HepG2 (cell line): ENCODE measurements around the gene PPP4R4. TPM values are rescaled to one million over a fixed set of nuclear protein-coding genes. Genes with fewer than 3 reads are reported as not detected.

Experiments used
- ATF6 ChIP-seq: sonication (generic); formaldehyde crosslinking; conservative IDR thresholded peaks from 2 replicates; pipeline ENCODE4 v1.4.0; 2020; ENCODE audit warnings: missing genetic modification reagents
- ELF4 ChIP-seq: sonication (generic); formaldehyde crosslinking; IDR thresholded peaks from 2 replicates; pipeline ENCODE4 v1.5.0; 2020; ENCODE audit warnings: missing genetic modification reagents, mild to moderate bottlenecking, moderate library complexity, borderline replicate concordance
- GFI1 ChIP-seq: sonication (generic); formaldehyde crosslinking; IDR thresholded peaks from 2 replicates; pipeline ENCODE4 v1.5.0; 2020; ENCODE audit warnings: missing genetic modification reagents, mild to moderate bottlenecking, borderline replicate concordance
- GPN1 ChIP-seq: sonication (generic); formaldehyde crosslinking; IDR thresholded peaks from 2 replicates; pipeline ENCODE4 v1.5.1; 2020; ENCODE audit warnings: missing genetic modification reagents, borderline replicate concordance
- KLF15 ChIP-seq: sonication (generic); formaldehyde crosslinking; IDR thresholded peaks from 2 replicates; pipeline ENCODE4 v1.8.1; 2023; ENCODE audit warnings: borderline replicate concordance, mild to moderate bottlenecking, inconsistent platforms, missing genetic modification reagents, mixed read lengths
- MAX ChIP-seq: IDR thresholded peaks from 2 replicates; pipeline ENCODE4 v1.6.1; 2012; ENCODE audit warnings: inconsistent platforms
- MBD4 ChIP-seq: IDR thresholded peaks from 2 replicates; pipeline ENCODE4 v1.6.1; 2012; ENCODE audit warnings: low read length, inconsistent platforms, borderline replicate concordance
- NCOA1 ChIP-seq: sonication (generic); formaldehyde crosslinking; IDR thresholded peaks from 2 replicates; pipeline ENCODE4 v1.9.0; 2021; ENCODE audit warnings: missing genetic modification reagents
- NPAS2 ChIP-seq: sonication (generic); formaldehyde crosslinking; IDR thresholded peaks from 2 replicates; pipeline ENCODE4 v1.8.0; 2022; ENCODE audit warnings: mild to moderate bottlenecking, missing genetic modification reagents, borderline replicate concordance
- NR2C2 ChIP-seq: sonication (generic); formaldehyde crosslinking; IDR thresholded peaks from 2 replicates; pipeline ENCODE4 v1.4.0; 2020; ENCODE audit warnings: missing genetic modification reagents, mild to moderate bottlenecking, moderate library complexity, borderline replicate concordance
- PLRG1 ChIP-seq: fragments of 450-650 bp; conservative IDR thresholded peaks from 2 replicates; pipeline ENCODE4 v1.6.1; 2016
- RAD21 ChIP-seq: fragments of 450-650 bp; formaldehyde crosslinking; IDR thresholded peaks from 2 replicates; pipeline ENCODE4 v1.5.0; 2020; ENCODE audit warnings: mild to moderate bottlenecking
- REL ChIP-seq: sonication (generic); formaldehyde crosslinking; conservative IDR thresholded peaks from 2 replicates; pipeline ENCODE4 v1.8.0; 2022; ENCODE audit warnings: mild to moderate bottlenecking, missing genetic modification reagents, moderate library complexity
- REXO4 ChIP-seq: sonication (generic); formaldehyde crosslinking; IDR thresholded peaks from 2 replicates; pipeline ENCODE4 v1.8.0; 2022; ENCODE audit warnings: missing genetic modification reagents, mild to moderate bottlenecking, borderline replicate concordance
- TBX2 ChIP-seq: sonication (generic); formaldehyde crosslinking; IDR thresholded peaks from 2 replicates; pipeline ENCODE4 v1.5.0; 2020; ENCODE audit warnings: missing genetic modification reagents, mild to moderate bottlenecking, borderline replicate concordance
- TCF7 ChIP-seq: sonication (generic); IDR thresholded peaks from 2 replicates; pipeline ENCODE4 v1.6.1; 2016; ENCODE audit warnings: antibody characterized with exemption, low read depth
- ZFP41 ChIP-seq: sonication (generic); formaldehyde crosslinking; IDR thresholded peaks from 2 replicates; pipeline ENCODE4 v1.4.0; 2020; ENCODE audit warnings: mild to moderate bottlenecking, missing genetic modification reagents, borderline replicate concordance
- ZNF224 ChIP-seq: sonication (generic); formaldehyde crosslinking; IDR thresholded peaks from 2 replicates; pipeline ENCODE4 v1.5.0; 2020; ENCODE audit warnings: mild to moderate bottlenecking, missing genetic modification reagents
- ZNF317 ChIP-seq: sonication (generic); formaldehyde crosslinking; IDR thresholded peaks from 2 replicates; pipeline ENCODE4 v1.5.0; 2020; ENCODE audit warnings: mild to moderate bottlenecking, missing genetic modification reagents
- ZNF446 ChIP-seq: sonication (generic); formaldehyde crosslinking; IDR thresholded peaks from 2 replicates; pipeline ENCODE4 v1.5.0; 2020; ENCODE audit warnings: mild to moderate bottlenecking, missing genetic modification reagents
- ZNF512B ChIP-seq: sonication (generic); formaldehyde crosslinking; IDR thresholded peaks from 2 replicates; pipeline ENCODE4 v1.5.1; 2020; ENCODE audit warnings: missing genetic modification reagents, mild to moderate bottlenecking, borderline replicate concordance
- ZNF547 ChIP-seq: sonication (generic); formaldehyde crosslinking; IDR thresholded peaks from 2 replicates; pipeline ENCODE4 v1.5.1; 2020; ENCODE audit warnings: mild to moderate bottlenecking, missing genetic modification reagents
- ZNF709 ChIP-seq: sonication (generic); formaldehyde crosslinking; IDR thresholded peaks from 2 replicates; pipeline ENCODE4 v1.5.0; 2020; ENCODE audit warnings: mild to moderate bottlenecking, missing genetic modification reagents
- ZNF749 ChIP-seq: sonication (generic); formaldehyde crosslinking; IDR thresholded peaks from 2 replicates; pipeline ENCODE4 v1.8.0; 2022; ENCODE audit warnings: mild to moderate bottlenecking, missing genetic modification reagents, moderate library complexity, borderline replicate concordance
- ZNF780A ChIP-seq: sonication (generic); formaldehyde crosslinking; IDR thresholded peaks from 2 replicates; pipeline ENCODE4 v1.8.0; 2022; ENCODE audit warnings: mild to moderate bottlenecking, missing genetic modification reagents, moderate library complexity
- polyA plus RNA-seq, 8 experiments: library from polyadenylated mRNA; depleted of rRNA in 3 of 8; stranded (reverse) in 7 of 8; unstranded in 1 of 8; fragments of >200 nt; fragmentation: Illumina TruSeq in 4 of 8; extraction: Trizol in 4 of 8; gene quantifications; 2 replicates each; pipeline versions ENCODE4 v1.2.1 to v1.2.3, GENCODE V29; 2011 to 2016; ENCODE audit warnings: low read depth in 4 of 8, missing spikeins in 1 of 8, mixed read lengths in 1 of 8; ENCODE audit not compliant: insufficient read depth in 1 of 8
- total RNA-seq, 5 experiments: library from RNA; depleted of rRNA; stranded (reverse); fragments of >200 nt; fragmentation: Illumina TruSeq; extraction: Trizol; gene quantifications; 2 replicates each; pipeline ENCODE4 v1.2.3, GENCODE V29; 2016; ENCODE audit warnings: low read depth in 1 of 5

Gene PPP4R4
- total and polyA plus RNA-seq, 2 of the 13 experiments (the other 11 are each of a cell fraction or from before 2014, with no cell fraction given): 9.5 to 19.8 TPM

GRCh38 chr14:94322648-94323570 is 148.8 kb downstream of the PPP4R4 start, which contains the start of gene SERPINA6 (continued):
- no peak for TF ChIP-seq GPN1 (CRISPR knock-in tag)
- TF ChIP-seq ZFP41 (CRISPR knock-in tag): no peak
- TF ChIP-seq NCOA1 (CRISPR knock-in tag): no peak
- TF ChIP-seq PLRG1: no peak
- TF ChIP-seq ZNF317: no peak
- TF ChIP-seq TBX2: peak; percentile 77; the same call in 1 of the 2 replicates
- no peak for TF ChIP-seq TCF7
- no peak for TF ChIP-seq ZNF780A (CRISPR knock-in tag)
- TF ChIP-seq KLF15 (CRISPR knock-in tag): peak; percentile 4; the same call in 1 of the 2 replicates
- TF ChIP-seq GFI1 (CRISPR knock-in tag): no peak
- TF ChIP-seq ZNF446 (CRISPR knock-in tag): no peak
- TF ChIP-seq ATF6: no peak
- peak; percentile 61 for TF ChIP-seq MAX
- TF ChIP-seq ZNF709 (CRISPR knock-in tag): 0 out of 2 replicates have a peak, but pooled peaks have one; percentile 44
- TF ChIP-seq REL (CRISPR knock-in tag): no peak
- no peak for TF ChIP-seq MBD4
- no peak for TF ChIP-seq NPAS2
- peak; percentile 81; the same call in 1 of the 2 replicates for TF ChIP-seq ZNF749 (CRISPR knock-in tag)
- no peak for TF ChIP-seq REXO4 (CRISPR knock-in tag)
- 0 out of 2 replicates have a peak, but pooled peaks have one; percentile 13 for TF ChIP-seq ZNF547 (CRISPR knock-in tag)
- TF ChIP-seq ZNF512B: 0 out of 2 replicates have a peak, but pooled peaks have one; percentile 62
- TF ChIP-seq RAD21 (CRISPR knock-in tag): peak; percentile 31; the same call in 1 of the 2 replicates
- TF ChIP-seq ELF4 (CRISPR knock-in tag): no peak
- peak; percentile 33; the same call in 1 of the 2 replicates for TF ChIP-seq ZNF224 (CRISPR knock-in tag)
- TF ChIP-seq NR2C2 (CRISPR knock-in tag): no peak
